NCI-H460 (cell line): Measurements from ENCODE around the gene NMT1. TPM values are rescaled to one million over a fixed set of nuclear protein-coding genes. Genes with fewer than 3 reads are reported as not detected.

Source experiments
- DNase-seq: peaks from one replicate; pipeline ENCODE4 v3.0.0-alpha.2; 2016; ENCODE audit warnings: low read depth; ENCODE audit errors: extremely low read depth
- polyA plus RNA-seq: library from polyadenylated mRNA; depleted of rRNA; stranded (reverse); fragments of >200 nt; gene quantifications from 2 replicates; pipeline ENCODE4 v1.2.3, GENCODE V29; 2014; cell fraction: nucleus; rRNA removed
- total RNA-seq: library from RNA; depleted of rRNA; stranded (reverse); fragments of >200 nt; shearing (Covaris generic); gene quantifications from 2 replicates; pipeline ENCODE4 v1.2.3, GENCODE V29; 2014; rRNA removed

Gene NMT1
- total RNA-seq = 88.9 and 561 TPM in 2 replicates
- 66.9 and 86.9 TPM in 2 replicates for polyA plus RNA-seq

GRCh38 chr17:45060797-45061605, at the start of gene NMT1:
TSS of gene NMT1 (plus strand) at chr17:45061317. CDS start at chr17:45061330, 13 bp downstream.
- peak; percentile 100 for DNase-seq

GRCh38 chr17:45011767-45012166, 49.4 kb upstream of the NMT1 start:
- no peak for DNase-seq

GRCh38 chr17:45013021-45013997, 47.8 kb upstream of the NMT1 start:
- DNase-seq = no peak

- no peak for DNase-seq
Observed at GRCh38 chr17:45016237-45016636, 44.9 kb upstream of the NMT1 start.

GRCh38 chr17:45016823-45017222, 44.3 kb upstream of the NMT1 start:
- peak; percentile 18 for DNase-seq

GRCh38 chr17:45018514-45018847, 42.6 kb upstream of the NMT1 start:
- no peak for DNase-seq

- DNase-seq = peak; percentile 48
Observed at GRCh38 chr17:45018848-45019711, 42.0 kb upstream of the NMT1 start.

- no peak for DNase-seq
Observed at GRCh38 chr17:45020354-45021138, 40.6 kb upstream of the NMT1 start.

GRCh38 chr17:45021607-45022287, 39.4 kb upstream of the NMT1 start:
- peak; percentile 45 for DNase-seq

GRCh38 chr17:45022288-45022648, 38.8 kb upstream of the NMT1 start:
- no peak for DNase-seq

GRCh38 chr17:45022655-45023339, 38.3 kb upstream of the NMT1 start:
- no peak for DNase-seq

GRCh38 chr17:45029096-45029495, 32.0 kb upstream of the NMT1 start:
- no peak for DNase-seq

- DNase-seq = no peak
Observed at GRCh38 chr17:45029758-45030423, 31.2 kb upstream of the NMT1 start.

- DNase-seq = no peak
Observed at GRCh38 chr17:45030733-45031132, 30.4 kb upstream of the NMT1 start.

GRCh38 chr17:45031231-45032173, 29.6 kb upstream of the NMT1 start:
- no peak for DNase-seq

GRCh38 chr17:45032174-45032541, 29.0 kb upstream of the NMT1 start:
- no peak for DNase-seq

- DNase-seq = no peak
Observed at GRCh38 chr17:45034599-45034998, 26.5 kb upstream of the NMT1 start.
